ENCODE results near the gene CACNA1C.

DNA sequence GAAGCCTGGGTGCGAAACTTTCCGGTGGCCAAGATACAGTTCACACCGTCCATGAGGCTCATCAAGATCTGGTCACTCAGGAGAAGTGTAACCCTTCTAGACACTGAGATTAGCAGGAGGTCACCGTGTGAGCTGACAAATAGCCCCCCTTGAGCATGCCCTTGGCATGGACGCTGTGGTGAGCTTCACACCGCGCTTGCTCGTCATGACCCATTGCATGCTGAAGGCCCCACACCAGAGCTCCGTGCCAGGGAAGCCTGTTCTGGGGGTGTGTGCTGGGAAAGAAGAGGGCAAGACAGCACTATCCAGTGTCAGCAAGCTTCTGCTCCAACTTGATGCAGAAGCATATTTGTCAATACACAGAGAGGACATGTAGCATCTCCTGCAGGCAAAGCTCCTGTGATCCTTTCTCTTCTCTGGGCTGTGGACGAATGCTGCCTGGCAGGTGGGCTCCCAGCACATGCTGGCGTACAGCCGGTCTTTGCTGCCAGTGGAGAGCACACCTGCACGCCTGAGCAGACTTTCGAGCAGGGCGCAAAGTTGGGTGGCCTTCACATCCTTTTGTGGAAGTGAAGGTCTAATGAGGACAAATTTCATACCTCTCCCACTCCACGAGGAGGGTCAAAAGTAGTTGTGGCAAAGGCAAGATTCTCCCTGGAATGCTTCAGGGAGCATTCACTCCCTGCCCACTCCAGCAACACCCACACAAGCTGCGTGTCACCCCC lies 615.1 kb downstream of the CACNA1C start:
- TF ChIP-seq, protein P1, sequence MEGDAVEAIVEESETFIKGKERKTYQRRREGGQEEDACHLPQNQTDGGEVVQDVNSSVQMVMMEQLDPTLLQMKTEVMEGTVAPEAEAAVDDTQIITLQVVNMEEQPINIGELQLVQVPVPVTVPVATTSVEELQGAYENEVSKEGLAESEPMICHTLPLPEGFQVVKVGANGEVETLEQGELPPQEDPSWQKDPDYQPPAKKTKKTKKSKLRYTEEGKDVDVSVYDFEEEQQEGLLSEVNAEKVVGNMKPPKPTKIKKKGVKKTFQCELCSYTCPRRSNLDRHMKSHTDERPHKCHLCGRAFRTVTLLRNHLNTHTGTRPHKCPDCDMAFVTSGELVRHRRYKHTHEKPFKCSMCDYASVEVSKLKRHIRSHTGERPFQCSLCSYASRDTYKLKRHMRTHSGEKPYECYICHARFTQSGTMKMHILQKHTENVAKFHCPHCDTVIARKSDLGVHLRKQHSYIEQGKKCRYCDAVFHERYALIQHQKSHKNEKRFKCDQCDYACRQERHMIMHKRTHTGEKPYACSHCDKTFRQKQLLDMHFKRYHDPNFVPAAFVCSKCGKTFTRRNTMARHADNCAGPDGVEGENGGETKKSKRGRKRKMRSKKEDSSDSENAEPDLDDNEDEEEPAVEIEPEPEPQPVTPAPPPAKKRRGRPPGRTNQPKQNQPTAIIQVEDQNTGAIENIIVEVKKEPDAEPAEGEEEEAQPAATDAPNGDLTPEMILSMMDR (IDR thresholded peaks at IDR 0.05): no peak
- TF ChIP-seq POLR2AphosphoS5 (IDR thresholded peaks at IDR 0.05): no peak

All from suprapubic skin (tissue), 3 donors.